HL-60 (cell line): Measurements from ENCODE around the gene IL27RA.
A peak's percentile ranks its signal among the peaks of the same experiment; 100 is the strongest.

Experiments used
- DNase-seq, 2 experiments: peaks; one replicate each; pipeline ENCODE4 v3.0.0-alpha.2; 2010 to 2020; ENCODE audit warnings: low read depth in 1 of 2, low spot score in 1 of 2
- H3K27ac ChIP-seq: fragments of 250-450 bp; sonication (Bioruptor Pico); replicated peaks from 2 replicates; pipeline ENCODE4 v1.5.1; 2020; ENCODE audit warnings: mild to moderate bottlenecking, moderate library complexity
- H3K27me3 ChIP-seq: fragments of 250-450 bp; sonication (Bioruptor Pico); 2 replicates; pipeline ENCODE4 v1.5.1; 2021; ENCODE audit warnings: mild to moderate bottlenecking, moderate library complexity; ENCODE audit not compliant: insufficient read depth, poor library complexity, severe bottlenecking
- H3K4me3 ChIP-seq: replicated peaks from 2 replicates; pipeline ENCODE4 v1.5.1; 2011; ENCODE audit warnings: mild to moderate bottlenecking, control low read depth, low read length; ENCODE audit not compliant: insufficient read depth
- CTCF ChIP-seq: IDR thresholded peaks from one replicate; pipeline ENCODE4 v1.5.1; 2011; ENCODE audit warnings: low read length, control low read depth, inconsistent platforms; ENCODE audit not compliant: insufficient read depth
- GABPA ChIP-seq: IDR thresholded peaks from 2 replicates; pipeline ENCODE4 v1.6.1; 2012; ENCODE audit warnings: low read depth
- POLR2AphosphoS5 ChIP-seq: IDR thresholded peaks from 2 replicates; pipeline ENCODE4 v1.6.1; 2012; ENCODE audit warnings: low read depth
- REST ChIP-seq: IDR thresholded peaks from 2 replicates; pipeline ENCODE4 v1.6.1; 2012; ENCODE audit warnings: low read depth; ENCODE audit not compliant: insufficient replicate concordance
- SPI1 ChIP-seq: IDR thresholded peaks from 2 replicates; pipeline ENCODE4 v1.6.1; 2012; ENCODE audit warnings: low read depth, mild to moderate bottlenecking, borderline replicate concordance

IL27RA gene

GRCh38 chr19:13983213-13983889 lies 48.2 kb upstream of the IL27RA start:
- TF ChIP-seq GABPA (no peak), CTCF (no peak), REST (no peak), POLR2AphosphoS5 (no peak), SPI1 (no peak)
- Histone ChIP-seq H3K27me3 (no peaks in the 10 kb centered on the region), H3K4me3 (no peak overlapping the region), H3K27ac (no peak overlapping the region)
- DNase-seq: no peak

- Histone ChIP-seq H3K27ac (no peak overlapping the region), H3K27me3 (no peaks in the 10 kb centered on the region), H3K4me3 (no peak overlapping the region)
- TF ChIP-seq GABPA (no peak), CTCF (no peak), SPI1 (no peak), POLR2AphosphoS5 (no peak), REST (no peak)
- DNase-seq: no peak
These were observed 47.4 kb upstream of the IL27RA start for GRCh38 chr19:13984186-13984585.

GRCh38 chr19:13984875-13985741 lies 46.5 kb upstream of the IL27RA start:
- Histone ChIP-seq H3K4me3 (no peak overlapping the region), H3K27me3 (no peaks in the 10 kb centered on the region), H3K27ac (peak overlapping the region; percentile 98)
- TF ChIP-seq SPI1 (no peak), CTCF (no peak), REST (no peak), GABPA (no peak), POLR2AphosphoS5 (no peak)
- DNase-seq: peak; percentile 15 to 55
